ENCODE measurements around the gene TMEM95. TPM values are rescaled to one million over a fixed set of nuclear protein-coding genes. Genes with fewer than 3 reads are reported as not detected.

Gene TMEM95
- total RNA-seq, 6 experiments from 2014 or later: not detected

- Histone ChIP-seq H3K36me3 (no peaks in the 10 kb centered on the region), H3K4me3 (no peak overlapping the region), H3K9me3 (no peaks in the 10 kb centered on the region), H3K27me3 (no peaks in the 10 kb centered on the region), H3K4me1 (peaks cover 0 to 10% (median 0%) of the 10 kb centered on the region in 4 donors), H3K27ac (no peak overlapping the region)
- DNase-seq: no peak
- ATAC-seq: no peak
- intact Hi-C loops (cut with DNase I): no loop called here
- WGBS (ENCODE audit: insufficient coverage, low coverage, low lambda C conversion rate, missing lambda C conversion rate): 92% methylated on average over 3 of the region's 3 CpGs
- TF ChIP-seq POLR2A (IDR thresholded peaks at IDR 0.05) (no peak), CTCF (IDR thresholded peaks at IDR 0.05) (no peak)
These were observed 24.2 kb downstream of the TMEM95 start for GRCh38 chr17:7379134-7379533.

GRCh38 chr17:7380321-7380720, 25.4 kb downstream of the TMEM95 start:
- no peak for TF ChIP-seq CTCF (IDR thresholded peaks at IDR 0.05)
- no peak for TF ChIP-seq POLR2A (IDR thresholded peaks at IDR 0.05)
- DNase-seq: peak; percentile 65 to 84 (median 71)
- WGBS (ENCODE audit: insufficient coverage, low coverage, low lambda C conversion rate, missing lambda C conversion rate): 20% methylated on average over 4 of the region's 7 CpGs
- intact Hi-C loops (cut with DNase I): no loop called here
- peak; percentile 61 to 83 (median 72) for ATAC-seq
- Histone ChIP-seq H3K27ac (peak overlapping the region in 1 of 3 donors; percentile 3), H3K27me3 (no peaks in the 10 kb centered on the region), H3K36me3 (no peaks in the 10 kb centered on the region), H3K4me3 (peak overlapping the region; percentile 36 to 70 (median 65)), H3K4me1 (peaks cover 0 to 10% (median 0%) of the 10 kb centered on the region in 4 donors), H3K9me3 (no peaks in the 10 kb centered on the region)

- peaks cover 0 to 10% (median 0%) of the 10 kb centered on the region in 4 donors for H3K4me1 ChIP-seq
- 0% methylated on average over 14 of the region's 52 CpGs for WGBS (ENCODE audit: insufficient coverage, low coverage, low lambda C conversion rate, missing lambda C conversion rate)
- DNase-seq: peak; percentile 80 to 81 (median 80)
- no peaks in the 10 kb centered on the region for H3K27me3 ChIP-seq
- intact Hi-C loops (cut with DNase I): no loop called here
- H3K36me3 ChIP-seq: no peaks in the 10 kb centered on the region
- TF ChIP-seq POLR2A (IDR thresholded peaks at IDR 0.05): peak; percentile 54
- TF ChIP-seq CTCF (IDR thresholded peaks at IDR 0.05): no peak
- peak; percentile 87 to 90 (median 88) for ATAC-seq
- H3K9me3 ChIP-seq: no peaks in the 10 kb centered on the region
- H3K27ac ChIP-seq: peak within 1 kb of the TSS in 1 of 3 donors; percentile 3
- H3K4me3 ChIP-seq: peak within 1 kb of the TSS; percentile 36 to 70 (median 65)
These were observed 26.1 kb downstream of the TMEM95 start, which contains the start of gene TNK1 for GRCh38 chr17:7380855-7381683. Gene TNK1 (plus strand): TSS chr17:7381089. CDS start chr17:7382927, 1,838 bp downstream.

GRCh38 chr17:7382901-7383300, 27.9 kb downstream of the TMEM95 start:
- Histone ChIP-seq H3K4me3 (no peak overlapping the region), H3K27me3 (no peaks in the 10 kb centered on the region), H3K9me3 (no peaks in the 10 kb centered on the region), H3K36me3 (no peaks in the 10 kb centered on the region), H3K27ac (no peak overlapping the region), H3K4me1 (peaks cover 0 to 10% (median 0%) of the 10 kb centered on the region in 4 donors)
- ATAC-seq (no peak), DNase-seq (no peak)
- WGBS (ENCODE audit: insufficient coverage, low coverage, low lambda C conversion rate, missing lambda C conversion rate): 77% methylated on average over 3 of the region's 10 CpGs
- no peak for TF ChIP-seq CTCF (IDR thresholded peaks at IDR 0.05)
- no peak for TF ChIP-seq POLR2A (IDR thresholded peaks at IDR 0.05)
- intact Hi-C loops (cut with DNase I): no loop called here
